Skeletal muscle tissue (tissue), 4 donors: ENCODE data around the gene EPHB3. TPM values are rescaled to one million over a fixed set of nuclear protein-coding genes. Genes with fewer than 3 reads are reported as not detected.

ENCODE experiments used
- H3K27ac ChIP-seq: one replicate; pipeline ENCODE4 v1.7.0; 2013; ENCODE audit warnings: mild to moderate bottlenecking, low read depth, low read length, inconsistent platforms
- H3K27me3 ChIP-seq, 3 donors: one replicate each; pipeline ENCODE4 v1.7.0; 2013; ENCODE audit warnings: low read length in 3 of 3; ENCODE audit not compliant: control insufficient read depth in 3 of 3, insufficient read depth in 3 of 3
- H3K36me3 ChIP-seq, 3 donors: one replicate each; pipeline ENCODE4 v1.7.0; 2013; ENCODE audit warnings: low read length in 3 of 3; ENCODE audit not compliant: control insufficient read depth in 3 of 3, insufficient read depth in 3 of 3
- H3K4me1 ChIP-seq, 3 donors: one replicate each; pipeline ENCODE4 v1.7.0; 2013; ENCODE audit warnings: low read length in 3 of 3, mild to moderate bottlenecking in 3 of 3; ENCODE audit not compliant: control insufficient read depth in 3 of 3, insufficient read depth in 3 of 3
- H3K4me3 ChIP-seq, 3 donors: one replicate each; pipeline ENCODE4 v1.7.0; 2013; ENCODE audit warnings: low read length in 3 of 3
- H3K9ac ChIP-seq, 3 donors: one replicate each; pipeline ENCODE4 v1.7.0; 2013; ENCODE audit warnings: low read length in 3 of 3, mild to moderate bottlenecking in 3 of 3, moderate library complexity in 2 of 3, low read depth in 1 of 3
- H3K9me3 ChIP-seq, 3 donors: one replicate each; pipeline ENCODE4 v1.7.0; 2013; ENCODE audit warnings: low read length in 3 of 3; ENCODE audit not compliant: control insufficient read depth in 3 of 3
- total RNA-seq: library from RNA; depleted of rRNA; stranded (reverse); fragments of >200 nt; gene quantifications from one replicate; pipeline ENCODE4 v1.2.3, GENCODE V29; 2014
- donor health status: Osteomylitis.

The EPHB3 gene
- total RNA-seq, 1 donor from 2014 or later, result 27.7 TPM

DNA sequence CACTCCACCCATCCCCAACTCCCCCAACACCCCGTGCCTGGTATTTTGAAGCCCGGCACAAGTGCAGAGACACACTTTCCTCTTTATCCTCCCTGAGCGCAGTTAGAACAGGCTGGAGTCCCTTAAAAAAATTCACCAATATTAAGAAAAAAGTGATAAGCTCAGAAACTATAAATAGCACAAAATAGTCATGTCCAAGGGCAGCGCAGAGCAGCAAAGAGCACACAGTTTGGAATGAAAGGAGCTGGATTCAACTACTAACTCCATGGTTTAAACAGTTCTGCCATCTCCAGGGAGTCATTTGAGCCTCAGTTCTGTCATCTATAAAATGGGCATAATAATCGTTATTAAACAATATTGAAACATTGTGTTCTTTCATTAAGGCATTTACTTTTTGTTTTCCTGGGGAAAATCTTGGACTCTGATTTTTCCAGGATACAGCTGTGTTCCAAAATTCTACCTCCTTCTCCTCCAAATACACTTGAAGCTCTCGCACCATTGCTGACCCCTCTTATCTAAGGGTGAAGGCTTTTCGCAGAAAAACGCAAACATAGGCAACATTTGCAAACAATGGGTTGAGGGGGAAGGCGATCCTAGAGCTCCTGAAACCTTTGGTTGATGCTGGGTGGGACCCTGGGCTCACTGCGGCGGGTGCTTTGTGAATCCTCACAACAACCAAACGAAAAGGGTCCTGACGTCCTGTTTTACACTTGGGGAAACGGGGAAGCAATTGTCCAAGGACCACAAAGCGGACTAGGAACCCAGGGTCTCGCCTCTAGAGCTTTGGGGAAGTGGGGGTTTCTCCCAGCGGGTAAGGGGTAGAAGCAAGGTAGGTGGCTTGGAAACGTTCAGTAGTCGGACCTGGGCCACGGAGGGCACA is 41.8 kb downstream of the EPHB3 start:
- Histone ChIP-seq H3K4me1 (peaks cover 11 to 18% (median 12%) of the 10 kb centered on the region in 3 donors), H3K9me3 (no peaks in the 10 kb centered on the region), H3K27ac (peak overlapping the region; percentile 17), H3K4me3 (peak overlapping the region in 2 of 3 donors; percentile 43 to 46), H3K9ac (peak overlapping the region; percentile 33 to 53 (median 51)), H3K27me3 (peaks cover 14 to 30% (median 21%) of the 10 kb centered on the region in 3 donors), H3K36me3 (no peaks in the 10 kb centered on the region)

DNA sequence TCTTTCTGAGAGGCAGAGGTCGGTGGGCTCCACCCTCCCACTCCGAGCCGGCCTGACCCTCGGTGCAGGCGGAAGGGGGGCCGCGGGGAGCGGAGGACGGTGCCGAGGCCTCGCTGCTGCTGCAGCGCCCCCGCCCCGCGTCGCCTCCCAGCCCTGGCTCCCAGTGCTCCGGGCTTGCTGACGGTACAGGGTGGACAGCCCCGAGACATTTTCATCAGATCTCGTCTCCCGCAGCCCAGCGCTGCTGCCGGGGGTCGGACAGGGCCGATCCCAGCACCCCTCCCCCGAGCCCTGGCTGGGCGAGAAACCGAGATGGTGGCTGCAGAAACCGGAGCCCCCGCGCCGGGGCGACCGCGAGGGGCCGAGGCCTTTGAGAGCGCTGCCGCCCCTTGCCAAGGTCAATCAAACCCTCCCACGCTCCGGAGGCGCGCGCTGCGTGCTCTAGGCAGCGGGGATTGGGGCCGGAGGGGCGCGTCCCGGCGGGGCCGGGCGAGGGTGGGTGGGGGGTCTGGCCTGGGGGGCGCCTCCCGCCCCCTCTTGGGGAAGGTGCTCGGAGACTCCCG is 42.5 kb downstream of the EPHB3 start:
- peak overlapping the region; percentile 41 to 46 (median 43) for H3K4me3 ChIP-seq
- H3K27me3 ChIP-seq, result peaks cover 14 to 30% (median 21%) of the 10 kb centered on the region in 3 donors
- H3K27ac ChIP-seq, result no peak overlapping the region
- peaks cover 11 to 18% (median 12%) of the 10 kb centered on the region in 3 donors for H3K4me1 ChIP-seq
- peak overlapping the region; percentile 25 to 53 (median 51) for H3K9ac ChIP-seq
- no peaks in the 10 kb centered on the region for H3K9me3 ChIP-seq
- H3K36me3 ChIP-seq, result no peaks in the 10 kb centered on the region

DNA sequence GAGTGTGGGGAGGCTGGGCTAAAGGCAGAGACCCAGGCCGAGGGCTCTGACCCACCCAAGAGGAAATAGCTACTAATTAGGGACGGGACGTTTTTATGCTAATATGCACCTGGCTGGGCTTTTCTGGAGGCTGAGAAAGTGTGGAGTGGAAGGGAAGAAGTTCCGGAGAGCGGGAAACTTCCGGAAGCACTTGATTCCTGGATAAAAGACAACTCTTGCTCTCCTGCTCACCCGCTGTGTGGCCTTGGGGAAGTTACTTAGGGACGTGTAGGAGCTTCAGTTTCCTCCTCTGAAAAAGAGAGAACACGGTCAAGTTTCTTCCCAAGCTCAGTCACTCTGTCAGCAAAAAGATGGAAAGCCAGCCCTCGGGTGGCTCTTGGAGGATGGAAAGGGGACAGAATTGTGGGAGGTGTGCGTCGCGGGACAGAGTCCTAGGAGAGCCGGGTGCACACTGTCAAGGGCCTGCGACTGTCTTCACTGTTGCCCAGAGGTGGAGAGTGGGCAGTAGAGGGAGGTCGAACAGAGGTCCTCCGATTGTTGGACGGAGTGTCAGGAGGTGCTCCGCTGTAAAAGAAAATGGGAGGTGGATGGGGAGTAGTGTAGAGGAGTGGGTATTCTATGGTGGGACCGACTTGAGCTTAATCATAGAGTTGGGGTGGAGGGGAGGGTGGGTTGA is 43.2 kb downstream of the EPHB3 start:
- Histone ChIP-seq H3K4me3 (peak overlapping the region in 1 of 3 donors; percentile 49), H3K4me1 (peaks cover 11 to 18% (median 12%) of the 10 kb centered on the region in 3 donors), H3K27ac (no peak overlapping the region), H3K27me3 (peaks cover 14 to 30% (median 21%) of the 10 kb centered on the region in 3 donors), H3K36me3 (no peaks in the 10 kb centered on the region), H3K9ac (no peak overlapping the region), H3K9me3 (no peaks in the 10 kb centered on the region)

GRCh38 chr3:184608209-184608608 is 46.6 kb downstream of the EPHB3 start:
- no peak overlapping the region for H3K4me3 ChIP-seq
- peaks cover 8 to 11% (median 10%) of the 10 kb centered on the region in 3 donors for H3K4me1 ChIP-seq
- H3K9ac ChIP-seq, result no peak overlapping the region
- H3K27me3 ChIP-seq, result peaks cover 8 to 26% (median 8%) of the 10 kb centered on the region in 3 donors
- H3K9me3 ChIP-seq, result no peaks in the 10 kb centered on the region
- no peaks in the 10 kb centered on the region for H3K36me3 ChIP-seq
- H3K27ac ChIP-seq, result no peak overlapping the region

DNA sequence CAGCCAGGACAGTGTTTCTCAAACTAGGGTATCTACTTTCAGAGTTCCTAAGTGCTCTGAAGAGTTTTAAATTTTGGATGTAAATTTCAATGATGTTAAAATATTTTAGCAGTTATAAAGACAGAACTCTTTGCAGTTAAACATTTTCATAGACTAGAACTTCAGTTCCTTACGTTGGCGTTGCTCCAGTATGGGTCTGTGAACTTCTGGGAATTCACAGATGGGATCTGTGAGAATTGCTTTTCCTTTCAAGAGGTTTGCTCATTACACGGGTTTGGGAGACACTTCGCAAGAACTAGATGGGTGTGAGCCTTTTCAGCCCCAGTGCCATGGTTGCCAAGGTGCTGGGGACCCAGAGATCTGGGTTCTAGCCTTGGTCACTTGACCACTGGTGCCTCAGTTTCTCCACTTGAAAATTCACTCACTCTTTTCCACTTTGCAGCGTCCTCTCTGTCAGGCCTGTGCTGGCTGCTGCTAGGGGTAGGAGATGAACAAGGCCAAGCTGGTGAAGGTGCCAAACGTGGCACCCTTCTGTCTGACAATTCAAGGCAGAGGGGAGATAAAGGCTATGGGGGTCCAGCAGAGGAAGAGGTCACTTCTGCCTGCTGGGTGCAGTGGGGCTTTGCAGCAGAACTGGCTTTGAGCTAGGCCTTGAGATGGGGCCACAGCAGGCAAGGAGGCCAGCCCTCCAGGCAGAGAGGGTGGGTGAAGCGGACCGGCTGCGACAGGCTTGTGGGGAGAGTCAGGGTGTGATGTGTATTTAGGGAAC is 48.1 kb downstream of the EPHB3 start:
- no peak overlapping the region for H3K9ac ChIP-seq
- H3K4me3 ChIP-seq, result no peak overlapping the region
- H3K36me3 ChIP-seq, result no peaks in the 10 kb centered on the region
- H3K9me3 ChIP-seq, result no peaks in the 10 kb centered on the region
- H3K27ac ChIP-seq, result no peak overlapping the region
- H3K27me3 ChIP-seq, result peaks cover 0 to 14% (median 2%) of the 10 kb centered on the region in 3 donors
- peaks cover under 1 to 2% (median 1%) of the 10 kb centered on the region in 3 donors for H3K4me1 ChIP-seq

DNA sequence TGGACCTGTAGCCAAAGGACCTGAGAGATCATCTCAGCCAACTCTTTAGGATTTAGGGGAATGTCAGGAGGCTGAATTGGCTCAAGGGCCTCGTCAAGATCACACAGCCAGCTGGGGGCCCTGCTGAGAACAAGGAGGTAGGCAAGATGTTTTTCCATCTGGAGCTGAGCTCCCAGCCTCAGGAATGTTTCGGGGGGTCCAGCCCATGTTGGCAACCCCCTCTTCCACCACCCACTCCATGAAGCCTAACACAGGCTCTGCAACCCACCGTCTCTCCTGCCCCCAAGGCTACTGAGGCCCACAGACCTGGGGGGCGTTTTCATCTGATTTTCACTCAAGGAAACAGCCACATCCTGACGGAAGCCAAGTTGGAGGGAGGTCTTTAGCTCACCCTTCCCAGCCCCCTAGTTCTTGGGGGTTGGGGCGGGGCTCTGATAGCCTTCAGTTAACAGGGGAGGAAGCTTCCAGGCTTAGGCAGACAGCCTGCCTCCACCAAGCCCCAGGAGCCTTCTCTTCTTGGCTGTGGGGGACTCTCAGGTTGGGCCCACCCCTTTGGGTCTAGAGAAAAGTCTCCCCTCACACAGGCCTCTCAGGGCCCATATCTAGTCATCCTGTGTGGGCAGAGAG is 48.8 kb downstream of the EPHB3 start:
- no peak overlapping the region for H3K4me3 ChIP-seq
- H3K9me3 ChIP-seq, result no peaks in the 10 kb centered on the region
- no peaks in the 10 kb centered on the region for H3K36me3 ChIP-seq
- H3K9ac ChIP-seq, result no peak overlapping the region
- no peak overlapping the region for H3K27ac ChIP-seq
- no peaks in the 10 kb centered on the region for H3K4me1 ChIP-seq
- peaks cover 0 to 10% (median 0%) of the 10 kb centered on the region in 3 donors for H3K27me3 ChIP-seq

DNA sequence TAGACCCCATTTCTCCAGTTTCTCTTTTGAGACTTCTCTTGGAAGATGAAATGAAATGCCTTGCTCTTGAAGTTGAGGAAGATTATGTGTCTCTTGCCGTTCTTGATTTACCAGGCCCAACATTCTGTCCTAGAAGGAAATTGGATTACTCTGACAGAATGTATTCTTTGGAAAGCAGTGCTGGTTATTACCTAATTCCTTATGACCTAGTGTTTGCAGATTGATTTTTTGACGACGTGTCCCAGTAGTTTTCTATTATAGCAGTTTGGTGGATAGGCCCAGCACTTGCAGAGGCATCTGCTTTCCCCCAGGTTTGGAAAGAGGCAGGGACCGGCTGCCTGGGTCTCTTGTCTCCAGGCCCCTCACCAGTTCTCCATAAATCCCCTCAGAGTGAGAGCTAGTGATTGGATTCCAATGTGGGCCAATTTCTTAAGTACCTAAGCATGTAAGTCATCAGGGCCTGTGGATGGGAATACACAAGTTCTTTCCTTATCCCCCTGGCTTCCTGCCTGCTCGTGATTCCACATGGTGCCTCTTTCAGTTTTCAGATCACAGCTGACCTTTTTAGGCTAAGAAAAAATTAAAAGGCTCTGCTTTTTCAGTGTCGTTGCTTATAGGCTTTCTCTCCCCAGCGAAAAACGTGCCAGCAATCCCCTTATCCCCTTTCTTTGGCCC is 50.2 kb downstream of the EPHB3 start:
- Histone ChIP-seq H3K27me3 (peaks cover 0 to 4% (median 0%) of the 10 kb centered on the region in 3 donors), H3K4me1 (no peaks in the 10 kb centered on the region), H3K9me3 (no peaks in the 10 kb centered on the region), H3K9ac (no peak overlapping the region), H3K36me3 (no peaks in the 10 kb centered on the region), H3K4me3 (no peak overlapping the region), H3K27ac (no peak overlapping the region)

GRCh38 chr3:184615396-184615795 is 53.8 kb downstream of the EPHB3 start:
- Histone ChIP-seq H3K4me3 (no peak overlapping the region), H3K27me3 (peaks cover 0 to 3% (median 0%) of the 10 kb centered on the region in 3 donors)

DNA sequence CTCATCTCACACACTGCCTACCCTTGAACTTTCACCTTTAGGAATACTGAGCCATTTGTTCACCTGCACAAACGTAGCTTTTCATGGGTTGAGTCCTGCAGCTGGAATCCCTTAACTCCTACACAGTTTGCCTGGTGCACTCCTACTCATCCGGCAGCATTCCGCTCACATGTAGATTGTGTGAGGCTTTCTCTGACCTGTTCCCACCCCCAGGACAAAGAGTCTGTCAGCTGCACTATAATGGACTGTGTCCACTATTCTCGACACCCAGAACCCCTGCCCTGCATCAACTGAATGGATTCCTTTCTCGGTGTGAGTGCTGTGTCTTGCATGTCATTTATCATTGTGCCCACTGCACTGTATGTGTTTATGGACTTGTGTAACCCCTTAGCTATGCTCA is 54.9 kb downstream of the EPHB3 start:
- H3K9me3 ChIP-seq, result no peaks in the 10 kb centered on the region
- no peak overlapping the region for H3K9ac ChIP-seq
- no peak overlapping the region for H3K27ac ChIP-seq
- peaks cover 10 to 16% (median 11%) of the 10 kb centered on the region in 3 donors for H3K4me1 ChIP-seq
- H3K4me3 ChIP-seq, result no peak overlapping the region
- no peaks in the 10 kb centered on the region for H3K36me3 ChIP-seq
- peaks cover 0 to 3% (median 0%) of the 10 kb centered on the region in 3 donors for H3K27me3 ChIP-seq

More at GRCh38 chr3:184615396-184615795, 53.8 kb downstream of the EPHB3 start:
- H3K9me3 ChIP-seq, result no peaks in the 10 kb centered on the region
- no peak overlapping the region for H3K9ac ChIP-seq
- H3K36me3 ChIP-seq, result no peaks in the 10 kb centered on the region
- peaks cover 10 to 16% (median 11%) of the 10 kb centered on the region in 3 donors for H3K4me1 ChIP-seq
- H3K27ac ChIP-seq, result no peak overlapping the region
